ENCODE data around the gene ISY1. TPM values are rescaled to one million over a fixed set of nuclear protein-coding genes. Genes with fewer than 3 reads are reported as not detected.
A peak's percentile ranks its signal among the peaks of the same experiment; 100 is the strongest.
"Not testable (repeated sequence)": the region's sequence is repeated elsewhere in the genome, so short reads cannot be mapped to it uniquely, and the experiment has no call there.

Gene ISY1
- total RNA-seq, 1 experiment from 2014 or later, result 43.6 TPM

DNA sequence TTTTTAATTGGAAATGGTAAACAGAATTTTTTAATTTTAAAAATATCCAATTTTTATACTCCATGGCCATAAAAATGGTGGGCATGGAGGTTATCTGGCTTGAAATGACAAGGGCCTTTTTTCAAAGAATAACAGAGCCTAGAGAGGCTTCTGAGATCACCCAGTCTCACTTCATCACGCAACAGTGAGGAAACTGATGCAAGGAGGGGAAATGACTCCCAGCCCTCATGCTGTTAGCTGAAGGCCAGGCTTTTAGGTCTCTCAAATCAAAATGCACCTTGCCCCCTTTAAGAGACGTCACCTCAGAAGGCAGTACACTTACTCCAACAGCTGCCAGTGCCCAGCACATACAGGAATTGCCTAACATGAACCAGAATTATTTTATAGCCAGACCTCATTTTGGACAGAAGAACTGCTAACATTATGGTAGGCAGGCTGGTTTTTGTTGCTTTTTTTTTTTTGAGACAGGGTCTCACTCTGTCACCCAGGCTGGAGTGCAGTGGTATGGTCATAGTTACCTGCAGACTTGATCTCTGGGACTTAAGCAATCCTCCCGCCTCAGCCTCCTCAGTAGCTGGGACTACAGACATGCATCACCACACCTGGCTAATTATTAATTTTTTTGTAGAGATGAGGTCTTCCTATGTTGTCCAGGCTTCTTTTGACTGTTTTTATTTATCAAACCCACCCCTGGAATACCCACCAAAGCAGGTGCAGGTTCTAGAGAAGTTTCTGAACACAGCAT, 48.4 kb downstream of the ISY1 start:
- Histone ChIP-seq H2AFZ (ENCODE audit: low read depth, low read length, poor library complexity, severe bottlenecking) (no peak overlapping the region), H3K9ac (ENCODE audit: low read length) (no peak overlapping the region), H3K4me3 (replicated peaks in 1 of 2; ENCODE audit: low read depth in 1 of 2, low read length in 2 of 2) (no peak overlapping the region), H3K9me3 (ENCODE audit: control insufficient read depth in 1 of 2, insufficient read depth in 1 of 2, low read depth in 1 of 2, low read length in 2 of 2) (no peaks in the 10 kb centered on the region), H3K36me3 (ENCODE audit: control insufficient read depth in 1 of 2, insufficient read depth in 2 of 2, low read length in 2 of 2) (no peaks in the 10 kb centered on the region; a peak in 1 of 4 replicates), H3K4me2 (ENCODE audit: low read length) (no peak overlapping the region), H3K4me1 (ENCODE audit: control insufficient read depth in 1 of 2, insufficient read depth in 2 of 2, low read length in 2 of 2) (no peaks in the 10 kb centered on the region), H3K9me2 (ENCODE audit: insufficient read depth) (no peaks in the 10 kb centered on the region), H3K27me3 (ENCODE audit: insufficient read depth, low read length) (no peaks in the 10 kb centered on the region), H3K27ac (ENCODE audit: low read depth, low read length) (no peak overlapping the region), H4K20me1 (ENCODE audit: insufficient read depth) (no peaks in the 10 kb centered on the region), H3K79me2 (ENCODE audit: insufficient read depth, low read length) (no peaks in the 10 kb centered on the region)
- no peak for DNase-seq (ENCODE audit: low read depth, low spot score)
- RAD21 ChIA-PET (ENCODE audit: low non-redundant PET in 1 of 2, low total read pairs in 2 of 2, uncharacterized antibody in 2 of 2, unreplicated experiment in 2 of 2), result no interaction called here
- ATAC-seq, result no peak
- POLR2A ChIA-PET, result no interaction called here
- TF ChIP-seq, protein P1, sequence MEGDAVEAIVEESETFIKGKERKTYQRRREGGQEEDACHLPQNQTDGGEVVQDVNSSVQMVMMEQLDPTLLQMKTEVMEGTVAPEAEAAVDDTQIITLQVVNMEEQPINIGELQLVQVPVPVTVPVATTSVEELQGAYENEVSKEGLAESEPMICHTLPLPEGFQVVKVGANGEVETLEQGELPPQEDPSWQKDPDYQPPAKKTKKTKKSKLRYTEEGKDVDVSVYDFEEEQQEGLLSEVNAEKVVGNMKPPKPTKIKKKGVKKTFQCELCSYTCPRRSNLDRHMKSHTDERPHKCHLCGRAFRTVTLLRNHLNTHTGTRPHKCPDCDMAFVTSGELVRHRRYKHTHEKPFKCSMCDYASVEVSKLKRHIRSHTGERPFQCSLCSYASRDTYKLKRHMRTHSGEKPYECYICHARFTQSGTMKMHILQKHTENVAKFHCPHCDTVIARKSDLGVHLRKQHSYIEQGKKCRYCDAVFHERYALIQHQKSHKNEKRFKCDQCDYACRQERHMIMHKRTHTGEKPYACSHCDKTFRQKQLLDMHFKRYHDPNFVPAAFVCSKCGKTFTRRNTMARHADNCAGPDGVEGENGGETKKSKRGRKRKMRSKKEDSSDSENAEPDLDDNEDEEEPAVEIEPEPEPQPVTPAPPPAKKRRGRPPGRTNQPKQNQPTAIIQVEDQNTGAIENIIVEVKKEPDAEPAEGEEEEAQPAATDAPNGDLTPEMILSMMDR (IDR thresholded peaks at IDR 0.05 in 2 of 3, conservative IDR thresholded peaks at IDR 0.05 in 1 of 3; ENCODE audit: borderline replicate concordance in 1 of 3, insufficient read depth in 1 of 3, low read depth in 2 of 3, low read length in 2 of 3), result no peak
- peak; percentile 56 for TF ChIP-seq CEBPB (IDR thresholded peaks at IDR 0.05; ENCODE audit: low read depth)
- CTCF ChIA-PET, result no interaction called here
- intact Hi-C loops (cut with micrococcal nuclease), result no loop called here
- no TSS peak for BruUV-seq (replicated peaks)

DNA sequence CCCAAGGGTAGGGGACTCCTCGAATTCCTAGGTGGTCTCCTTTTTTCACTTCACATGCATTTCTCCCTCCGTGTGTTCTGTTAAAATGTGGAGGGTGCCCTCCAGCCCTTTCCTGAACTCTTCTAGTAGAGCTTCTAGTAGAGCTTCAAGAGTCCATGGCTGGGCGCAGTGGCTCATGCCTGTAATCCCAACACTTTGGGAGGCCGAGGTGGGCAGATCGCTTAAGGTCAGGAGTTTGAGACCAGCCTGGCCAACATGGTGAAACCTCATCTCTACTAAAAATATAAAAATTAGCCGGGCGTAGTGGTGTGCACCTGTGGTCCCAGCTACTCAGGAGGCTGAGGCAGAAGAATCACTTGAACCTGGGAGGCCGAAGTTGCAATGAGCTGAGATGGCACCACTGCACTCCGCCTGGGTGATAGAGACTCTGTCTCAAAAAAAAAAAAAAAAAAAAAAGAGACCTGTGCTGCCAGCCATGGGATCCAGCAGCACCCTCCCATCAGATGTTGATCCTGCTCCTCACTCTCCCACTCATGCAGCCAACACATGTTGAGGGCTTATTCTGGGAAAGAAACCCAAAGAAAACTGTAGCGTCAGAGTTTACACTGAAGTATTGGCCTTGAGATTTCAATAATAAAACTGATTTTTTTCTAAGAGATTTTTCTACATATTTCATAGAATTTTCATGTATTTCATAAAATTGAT, 49.6 kb downstream of the ISY1 start:
- CTCF ChIA-PET; H4K20me1 ChIP-seq (ENCODE audit: insufficient read depth); H3K4me3 ChIP-seq (replicated peaks in 1 of 2; ENCODE audit: low read depth in 1 of 2, low read length in 2 of 2); H3K27me3 ChIP-seq (ENCODE audit: insufficient read depth, low read length); H3K4me2 ChIP-seq (ENCODE audit: low read length); H3K9me2 ChIP-seq (ENCODE audit: insufficient read depth); H3K9ac ChIP-seq (ENCODE audit: low read length); H2AFZ ChIP-seq (ENCODE audit: low read depth, low read length, poor library complexity, severe bottlenecking); POLR2A ChIA-PET; BruUV-seq (replicated peaks); H3K36me3 ChIP-seq (ENCODE audit: control insufficient read depth in 1 of 2, insufficient read depth in 2 of 2, low read length in 2 of 2); H3K4me1 ChIP-seq (ENCODE audit: control insufficient read depth in 1 of 2, insufficient read depth in 2 of 2, low read length in 2 of 2); RAD21 ChIA-PET (ENCODE audit: low non-redundant PET in 1 of 2, low total read pairs in 2 of 2, uncharacterized antibody in 2 of 2, unreplicated experiment in 2 of 2); H3K27ac ChIP-seq (ENCODE audit: low read depth, low read length); intact Hi-C loops (cut with micrococcal nuclease); H3K79me2 ChIP-seq (ENCODE audit: insufficient read depth, low read length); DNase-seq (ENCODE audit: low read depth, low spot score); H3K9me3 ChIP-seq (ENCODE audit: control insufficient read depth in 1 of 2, insufficient read depth in 1 of 2, low read depth in 1 of 2, low read length in 2 of 2); ATAC-seq: not testable (repeated sequence)

All from HCT116 (cell line).